Right lobe of liver (tissue), 4 donors: ENCODE measurements around the gene HOXC4.

Experiments
- POLR2A ChIP-seq: fragments of 450-650 bp; IDR thresholded peaks from one replicate; pipeline ENCODE4 v1.6.1; 2017; ENCODE audit warnings: antibody characterized with exemption, mild to moderate bottlenecking
- TF ChIP-seq, protein P1 (sequence below), 4 donors: fragments of 200-600 bp in 3 of 4; fragments of 450-650 bp in 1 of 4; IDR thresholded peaks; one replicate each; pipeline versions ENCODE4 v1.5.1 to v1.8.0; 2016 to 2022; ENCODE audit warnings: antibody characterized with exemption in 4 of 4, mild to moderate bottlenecking in 2 of 4
- donor health status: DM: no; HTN: no; CAD: no.
- donor health status: DM: no; HTN: no; CAD: no.
- donor health status: DM: no; HTN: yes; CAD: no.

DNA sequence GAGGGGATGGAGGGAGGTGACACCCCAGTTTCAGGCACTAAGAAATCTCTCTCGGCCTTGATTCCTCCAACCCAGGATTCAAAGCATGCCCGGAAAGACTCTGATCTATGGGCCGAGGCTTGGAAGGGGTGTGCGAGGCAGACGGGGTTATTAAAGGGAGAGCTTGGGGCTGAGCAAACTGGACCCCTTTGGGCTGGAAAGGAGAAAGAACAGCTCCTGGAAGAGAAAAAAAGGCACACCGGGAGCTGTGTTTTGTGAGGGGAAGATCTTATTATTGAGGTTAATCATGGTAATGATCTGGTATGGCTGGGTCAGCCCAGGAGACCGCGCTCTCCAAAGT is 5.7 kb upstream of the HOXC4 start:
- TF ChIP-seq, protein P1, sequence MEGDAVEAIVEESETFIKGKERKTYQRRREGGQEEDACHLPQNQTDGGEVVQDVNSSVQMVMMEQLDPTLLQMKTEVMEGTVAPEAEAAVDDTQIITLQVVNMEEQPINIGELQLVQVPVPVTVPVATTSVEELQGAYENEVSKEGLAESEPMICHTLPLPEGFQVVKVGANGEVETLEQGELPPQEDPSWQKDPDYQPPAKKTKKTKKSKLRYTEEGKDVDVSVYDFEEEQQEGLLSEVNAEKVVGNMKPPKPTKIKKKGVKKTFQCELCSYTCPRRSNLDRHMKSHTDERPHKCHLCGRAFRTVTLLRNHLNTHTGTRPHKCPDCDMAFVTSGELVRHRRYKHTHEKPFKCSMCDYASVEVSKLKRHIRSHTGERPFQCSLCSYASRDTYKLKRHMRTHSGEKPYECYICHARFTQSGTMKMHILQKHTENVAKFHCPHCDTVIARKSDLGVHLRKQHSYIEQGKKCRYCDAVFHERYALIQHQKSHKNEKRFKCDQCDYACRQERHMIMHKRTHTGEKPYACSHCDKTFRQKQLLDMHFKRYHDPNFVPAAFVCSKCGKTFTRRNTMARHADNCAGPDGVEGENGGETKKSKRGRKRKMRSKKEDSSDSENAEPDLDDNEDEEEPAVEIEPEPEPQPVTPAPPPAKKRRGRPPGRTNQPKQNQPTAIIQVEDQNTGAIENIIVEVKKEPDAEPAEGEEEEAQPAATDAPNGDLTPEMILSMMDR (IDR thresholded peaks at IDR 0.05) = no peak
- no peak for TF ChIP-seq POLR2A
